NCI-H2107 (cell line): ENCODE results near the gene ACTL7A.

Experiments
- DNase-seq: peaks from one replicate; lab custom pipeline; 2025; lab: John Stamatoyannopoulos, UW

Gene ACTL7A

DNA sequence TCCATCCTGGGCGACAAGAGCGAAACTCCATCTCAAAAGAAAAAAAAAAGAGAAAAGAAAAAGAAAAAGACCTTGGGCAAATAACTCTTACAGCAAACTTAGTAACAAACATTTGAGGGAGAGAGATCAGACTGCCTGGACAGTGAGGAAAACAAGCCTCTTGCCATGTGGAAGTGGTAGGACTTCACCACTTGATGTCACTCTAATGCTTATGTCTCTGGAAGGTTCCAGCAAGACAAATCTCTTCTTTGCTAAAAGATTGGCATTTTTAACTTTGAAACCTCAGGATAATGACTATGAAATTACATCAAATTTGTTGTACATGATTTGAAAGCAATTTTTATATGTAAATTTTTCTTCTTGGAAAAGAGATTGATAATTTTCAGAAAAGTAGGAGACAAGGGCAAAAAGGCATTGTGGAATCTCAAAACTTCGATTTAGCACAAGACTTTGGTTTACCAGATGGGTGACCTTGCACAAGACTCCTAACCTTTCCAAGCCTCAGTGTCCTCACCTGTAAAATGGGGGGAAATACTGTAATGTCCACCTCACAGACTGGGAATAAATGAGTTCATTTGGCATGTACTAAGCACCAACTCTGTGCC is 11.7 kb upstream of the ACTL7A start:
- no peak for DNase-seq

DNA sequence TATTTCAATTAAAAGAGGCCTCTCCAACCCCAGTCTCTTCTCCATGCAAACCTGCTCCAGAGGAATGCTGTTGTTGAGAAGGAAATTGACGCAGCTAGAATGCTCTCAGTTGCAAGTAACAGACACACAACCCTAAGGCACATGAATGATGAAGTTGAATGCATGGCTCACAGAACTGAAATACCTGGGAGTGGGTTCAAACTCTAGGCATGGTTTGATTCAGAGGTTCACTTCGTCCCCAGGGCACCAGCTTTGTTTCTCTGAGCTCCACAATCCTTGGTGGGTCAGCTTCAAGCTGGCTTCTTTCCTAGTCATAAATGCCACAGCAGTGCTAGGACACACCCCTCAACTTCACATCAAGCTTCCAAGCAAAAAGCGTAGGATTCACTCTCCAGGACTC is 10.9 kb upstream of the ACTL7A start:
- no peak for DNase-seq

DNA sequence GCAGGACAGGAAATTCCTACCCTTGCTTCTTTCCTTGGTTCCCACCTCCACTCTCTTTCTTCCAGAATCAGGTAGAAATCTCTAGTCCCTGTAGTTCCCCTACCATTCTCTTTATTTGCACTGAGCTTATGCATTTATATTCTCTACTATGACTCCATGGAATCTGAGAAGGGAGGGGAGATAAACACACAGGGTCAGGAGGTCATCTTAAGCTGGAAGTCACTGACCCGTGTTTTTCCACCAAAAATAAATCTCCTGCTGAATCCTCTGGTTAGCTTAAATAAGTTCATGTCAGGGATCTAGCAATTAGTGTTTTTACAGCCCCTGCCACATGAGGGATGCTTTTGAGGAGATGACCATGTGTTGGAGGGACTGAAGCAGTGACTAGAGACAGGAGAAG is 10.0 kb upstream of the ACTL7A start:
- no peak for DNase-seq

DNA sequence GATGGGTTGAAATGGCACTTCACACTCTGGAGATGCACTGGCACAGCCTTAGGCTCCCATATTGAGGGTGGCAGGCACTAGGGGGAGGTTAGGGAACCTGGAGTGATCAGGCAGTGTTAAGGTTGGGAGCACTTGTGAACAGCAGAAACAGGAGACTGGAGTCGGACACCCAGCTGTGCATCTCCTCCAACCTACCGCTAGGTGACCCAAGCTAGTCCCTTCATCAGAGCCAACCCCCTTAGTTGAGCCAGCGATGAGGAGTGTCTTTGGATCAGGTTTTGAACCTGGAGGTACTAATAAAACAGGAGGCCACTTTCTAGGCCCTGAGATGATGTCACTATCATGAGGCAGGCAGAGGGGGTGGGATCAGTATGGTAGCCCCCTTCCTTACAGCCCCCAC is 8.0 kb upstream of the ACTL7A start:
- no peak for DNase-seq

DNA sequence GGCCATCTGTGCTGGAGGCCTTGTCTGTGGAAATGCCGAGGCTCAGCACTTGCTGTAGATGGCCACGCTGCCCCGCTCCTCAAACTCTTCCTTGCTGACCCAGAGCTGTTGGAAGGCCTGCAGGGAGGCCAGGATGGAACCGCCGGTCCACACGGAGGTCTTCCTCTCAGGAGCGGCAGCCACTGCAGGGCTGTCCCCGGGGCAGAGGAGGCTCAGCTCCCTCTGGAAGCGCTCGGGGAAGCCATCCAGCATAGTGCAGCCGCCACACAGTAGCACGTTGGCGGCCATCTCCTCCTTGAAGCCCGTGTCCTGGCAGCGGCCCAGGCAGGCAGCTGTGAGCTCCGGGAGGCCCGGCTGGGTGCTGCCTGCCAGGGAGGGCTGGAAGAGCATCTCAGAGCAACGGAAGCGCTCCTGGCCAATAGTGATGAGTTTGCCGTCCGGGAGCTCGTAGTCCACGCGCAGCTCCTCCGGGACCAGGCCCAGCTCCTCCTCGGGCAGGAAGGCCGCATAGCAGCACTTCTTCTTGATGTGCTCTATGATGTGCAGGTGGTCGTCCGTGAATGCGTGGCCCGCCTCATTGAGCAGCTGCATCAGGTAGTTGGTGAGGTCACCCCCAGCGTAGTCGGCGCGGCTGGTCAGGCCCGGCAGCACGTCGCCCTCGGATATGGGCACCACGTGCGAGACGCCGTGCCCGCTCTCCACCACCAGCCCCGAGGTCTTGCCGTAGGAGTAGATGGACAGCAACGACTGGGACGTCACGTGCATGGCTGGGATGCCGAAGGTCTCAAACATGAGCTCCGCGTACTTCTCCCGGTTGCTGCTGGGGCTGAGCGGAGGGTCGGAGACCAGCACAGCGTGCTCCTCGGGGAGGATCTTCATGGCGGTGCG is 7.2 kb upstream of the ACTL7A start:
- no peak for DNase-seq

DNA sequence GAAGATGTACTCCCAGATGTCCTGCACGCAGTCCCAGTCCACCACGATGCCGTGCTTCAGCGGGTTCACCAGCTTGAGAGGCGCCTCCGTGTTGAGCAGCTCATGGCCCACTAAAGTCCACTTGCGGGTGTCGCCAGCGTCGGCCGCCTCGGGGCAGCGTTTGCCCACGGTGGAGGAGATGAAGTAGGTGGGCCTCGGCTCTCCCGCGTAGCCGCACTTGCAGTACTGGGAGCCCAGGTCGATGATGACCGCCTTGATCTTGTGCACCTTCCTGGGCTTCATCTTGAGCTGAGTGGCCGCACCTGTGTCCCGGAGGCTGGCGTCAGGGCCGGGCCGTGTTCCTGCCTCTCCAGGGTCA is 6.6 kb upstream of the ACTL7A start:
- no peak for DNase-seq

DNA sequence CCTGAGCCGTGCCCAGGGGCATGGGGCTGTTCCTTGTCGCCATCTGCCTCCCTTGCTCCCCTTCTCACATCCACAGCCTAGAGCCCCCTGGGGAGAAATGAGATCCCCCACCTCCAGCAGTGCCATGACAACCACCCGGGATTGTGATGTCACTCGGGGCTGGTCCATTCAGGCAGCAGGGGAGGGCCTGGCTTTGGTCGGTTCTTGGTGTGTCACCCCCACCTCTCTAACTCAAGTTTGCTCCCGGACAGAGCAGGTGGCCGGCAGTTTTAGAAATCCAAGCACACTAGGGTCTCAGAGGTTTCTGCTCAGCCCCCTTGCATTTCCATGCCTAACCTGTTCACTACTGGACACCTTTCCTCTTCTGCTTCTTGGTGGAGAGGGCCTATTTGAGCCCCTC is 6.2 kb upstream of the ACTL7A start, which contains the start of gene ACTL7B:
ACTL7B (minus strand) TSS at position 99 of the 400 bp plus-strand sequence; CDS start at position 43, 56 bp downstream.
- no peak for DNase-seq

DNA sequence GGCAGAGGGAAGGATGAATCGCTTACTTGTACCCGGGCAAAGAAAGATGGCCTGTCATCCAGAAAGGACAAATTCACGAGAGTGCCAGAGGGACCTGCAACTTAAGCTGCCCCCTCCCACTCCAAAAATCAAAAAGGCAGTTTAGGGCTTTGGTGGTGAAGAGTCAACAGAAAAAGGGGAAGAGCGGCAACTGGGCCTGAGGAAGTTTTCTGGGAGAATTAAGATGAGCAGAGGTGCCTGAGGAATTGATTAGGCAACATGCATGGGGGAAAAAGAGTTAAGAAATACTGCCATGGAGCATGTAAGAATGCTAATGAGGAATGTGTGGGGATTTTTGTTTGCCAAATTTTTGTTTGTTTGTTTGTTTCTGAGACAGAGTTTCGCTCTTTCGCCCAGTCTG is 4.5 kb upstream of the ACTL7A start:
- DNase-seq, result no peak

DNA sequence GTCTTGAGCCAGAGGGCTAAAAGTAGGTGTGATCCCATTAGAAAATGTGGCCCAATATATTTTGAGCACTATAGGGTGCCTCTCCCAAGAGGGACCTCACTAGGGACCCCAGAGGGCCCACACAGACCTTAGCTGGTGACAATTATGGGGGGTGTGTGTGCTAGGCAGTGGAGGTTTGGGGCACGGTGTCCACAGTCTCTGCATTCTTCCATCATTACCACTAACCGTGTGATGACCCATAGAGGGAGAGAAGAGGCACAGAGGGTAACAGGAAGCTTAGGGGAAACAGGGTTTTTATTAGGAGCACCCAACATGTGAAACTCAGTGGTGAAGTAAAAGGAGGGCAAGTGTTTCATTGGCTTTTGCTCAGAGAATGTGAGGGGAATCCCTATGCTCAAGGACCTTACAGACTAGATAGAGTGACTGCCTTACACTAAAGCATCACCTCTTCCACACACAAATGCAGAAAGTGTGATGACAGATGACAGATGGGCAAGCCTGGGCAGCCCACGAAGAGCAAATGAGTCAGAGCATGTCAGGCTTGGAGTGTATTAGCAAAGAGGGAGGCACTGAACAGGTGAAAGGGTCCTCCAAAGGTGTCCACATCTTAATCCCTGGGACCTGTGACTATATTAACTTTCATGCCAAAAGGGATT is 2.5 kb upstream of the ACTL7A start:
- DNase-seq, result no peak

DNA sequence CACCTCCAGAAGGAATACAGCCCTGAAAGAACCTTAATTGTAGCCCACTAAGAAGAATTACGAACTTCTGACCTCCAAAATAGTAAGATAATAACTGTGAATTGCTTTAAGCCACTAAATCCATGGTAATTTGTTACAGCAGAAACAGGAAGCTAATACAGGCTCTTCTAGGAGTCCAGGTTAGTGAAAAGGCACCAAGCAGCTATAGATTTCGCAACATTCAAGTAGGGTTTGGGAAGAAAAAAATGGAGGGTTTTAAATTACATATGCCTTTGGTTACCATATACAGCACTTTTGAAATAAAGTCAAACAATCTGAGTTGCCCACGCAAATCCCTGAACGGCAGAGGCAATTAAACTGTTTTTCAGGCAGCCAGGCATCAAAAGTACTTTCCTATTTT is 1.7 kb upstream of the ACTL7A start:
- no peak for DNase-seq

DNA sequence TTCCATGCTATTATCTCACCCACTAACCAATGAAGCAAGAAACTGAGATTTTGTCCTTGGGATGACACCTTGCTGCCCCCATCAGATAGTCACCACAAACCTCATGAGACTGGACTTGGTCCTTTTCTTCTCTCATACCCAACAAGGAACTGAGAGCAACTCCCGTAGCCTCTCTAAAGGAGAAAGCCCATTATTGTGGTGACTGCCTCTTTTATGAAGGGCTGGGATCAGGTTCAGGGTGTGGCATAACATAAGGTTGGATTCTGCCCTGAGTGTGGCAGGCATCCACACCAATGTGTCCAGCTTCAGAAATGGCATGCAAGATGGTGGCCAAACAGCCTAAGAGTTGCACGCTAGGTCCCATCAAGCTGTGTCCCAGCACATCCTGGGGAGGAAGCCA is 1.3 kb upstream of the ACTL7A start:
- no peak for DNase-seq

DNA sequence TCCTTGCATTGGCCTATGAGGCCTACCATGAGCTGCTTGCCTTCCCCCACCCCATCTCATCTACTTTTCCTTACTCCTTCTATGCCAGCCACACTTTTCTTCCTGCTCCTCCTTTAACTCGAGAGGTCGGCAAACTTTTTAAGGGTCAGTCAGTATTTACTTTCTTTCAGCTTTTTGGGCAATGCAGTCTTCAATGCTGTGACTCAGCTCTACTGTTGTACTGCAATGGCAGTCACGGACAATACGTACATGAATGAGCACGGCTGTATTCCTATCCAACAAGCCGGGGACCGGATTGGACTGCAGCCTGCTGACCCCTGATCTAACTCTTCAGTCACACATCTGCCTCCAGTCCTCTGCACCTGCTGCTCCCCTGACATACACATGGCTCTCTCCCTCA is 602 bp upstream of the ACTL7A start:
- DNase-seq, result no peak

DNA sequence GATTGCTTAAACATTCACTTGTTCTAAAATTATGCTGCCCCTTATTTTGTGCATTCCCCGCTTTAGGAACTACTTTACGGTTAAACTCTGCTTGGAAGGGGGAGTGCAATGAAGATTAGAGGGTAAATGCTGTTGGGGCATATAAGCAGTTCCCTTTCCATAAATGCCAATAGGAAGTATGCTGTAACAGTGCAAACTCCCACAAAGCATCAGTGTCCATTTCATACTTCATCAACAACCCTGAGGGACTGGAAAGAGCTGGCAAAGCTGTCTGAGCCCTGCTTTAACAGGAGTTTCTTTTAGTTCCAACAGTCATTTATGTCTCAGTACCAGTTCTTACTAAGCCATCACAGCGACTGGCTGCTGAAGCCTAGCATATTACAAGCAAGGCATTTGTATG is 1.8 kb downstream of the ACTL7A start:
- DNase-seq, result no peak

DNA sequence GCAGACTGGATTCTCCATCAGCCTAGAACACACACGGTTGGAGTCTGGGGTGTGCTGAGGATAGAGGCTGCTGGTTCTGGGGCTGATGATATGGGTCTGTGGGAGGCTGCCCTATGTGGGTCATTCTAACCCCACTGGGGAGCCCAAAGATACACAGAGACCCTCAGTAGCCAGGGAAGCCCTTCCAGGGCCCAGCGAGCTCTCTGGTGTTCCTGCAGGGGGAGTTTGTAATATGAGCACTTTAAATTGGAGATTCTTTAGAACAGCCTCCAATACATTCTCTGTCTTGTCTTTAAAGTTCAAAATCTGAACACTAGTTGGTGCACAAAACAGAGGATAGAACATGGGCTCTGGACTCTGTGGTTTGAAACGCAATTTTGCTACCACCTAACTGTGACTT is 2.4 kb downstream of the ACTL7A start:
- DNase-seq, result no peak

DNA sequence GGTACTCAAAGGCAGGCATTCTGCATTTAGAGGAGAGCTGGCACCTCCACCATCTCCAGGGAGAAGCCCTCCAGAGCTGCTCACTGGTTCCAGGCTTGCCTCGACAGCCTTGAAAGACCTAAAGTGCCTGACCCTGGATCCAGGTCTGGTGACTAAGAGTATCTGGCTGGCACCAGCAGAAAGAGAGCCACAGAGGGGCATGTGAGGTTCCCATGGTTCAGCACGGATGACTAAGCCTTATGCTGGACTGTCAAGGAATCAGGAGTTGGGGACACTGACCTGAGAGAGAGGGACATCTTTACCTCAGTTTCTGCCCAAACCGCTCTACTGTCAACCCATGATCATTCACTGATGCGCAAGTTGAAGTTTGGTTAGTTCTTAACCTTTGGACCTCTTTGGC is 3.0 kb downstream of the ACTL7A start:
- no peak for DNase-seq

DNA sequence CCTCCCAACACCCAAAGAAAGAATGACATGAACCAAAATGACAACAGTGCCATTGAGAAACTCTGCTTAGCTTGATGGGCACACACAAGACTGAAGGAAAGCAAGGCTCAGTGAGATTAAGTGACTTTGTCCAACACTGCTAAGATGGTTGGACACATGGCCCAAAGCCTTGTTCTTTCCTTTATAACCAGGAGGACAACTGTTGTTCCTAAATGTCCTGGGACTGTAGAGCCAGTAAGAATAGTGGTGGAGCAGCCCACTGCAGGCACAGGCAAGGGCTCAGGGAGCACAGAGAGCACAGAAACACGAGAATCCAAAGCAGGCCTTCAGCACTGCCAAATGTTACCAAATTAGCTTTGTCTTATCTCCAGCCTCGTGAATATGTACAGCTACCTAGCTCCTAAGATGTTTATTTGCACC is 3.9 kb downstream of the ACTL7A start:
- no peak for DNase-seq

DNA sequence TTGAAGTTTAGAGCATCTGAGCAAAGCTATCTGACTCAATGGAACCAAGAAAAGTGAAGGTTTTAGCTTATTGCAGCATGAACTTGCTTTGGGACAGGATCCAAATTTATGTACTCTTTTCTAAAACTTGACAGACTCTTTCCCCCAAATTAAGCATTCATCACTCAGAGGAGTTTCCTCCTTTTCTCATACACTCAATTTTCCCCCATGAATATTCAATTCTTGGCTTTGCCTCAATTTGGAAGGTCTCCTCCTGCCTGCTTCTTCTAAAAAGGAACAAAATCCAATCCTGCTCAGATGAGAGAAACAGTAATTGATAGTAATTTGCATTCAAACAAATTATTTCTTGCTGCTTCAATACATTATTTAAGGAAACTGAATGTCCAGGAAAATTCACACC is 5.0 kb downstream of the ACTL7A start:
- DNase-seq, result no peak

DNA sequence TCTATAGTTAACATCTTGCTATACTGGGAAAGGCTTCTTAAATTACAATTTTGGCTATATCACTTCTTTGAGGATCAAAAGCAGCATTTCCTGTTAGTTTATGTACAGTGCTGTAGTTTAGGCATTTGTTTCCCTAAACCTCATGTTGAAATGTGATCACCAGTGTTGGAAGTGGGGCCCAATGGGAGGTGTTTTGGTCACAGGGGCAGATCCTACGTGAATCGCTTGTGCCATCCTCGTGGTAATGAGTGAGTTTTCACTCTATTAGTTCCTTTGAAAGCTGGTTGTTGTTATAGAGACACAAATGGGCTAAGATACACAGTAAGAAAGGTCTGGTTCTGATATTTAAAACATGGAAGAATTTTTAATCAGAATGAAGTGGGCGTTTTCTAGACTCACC is 5.8 kb downstream of the ACTL7A start:
- no peak for DNase-seq

DNA sequence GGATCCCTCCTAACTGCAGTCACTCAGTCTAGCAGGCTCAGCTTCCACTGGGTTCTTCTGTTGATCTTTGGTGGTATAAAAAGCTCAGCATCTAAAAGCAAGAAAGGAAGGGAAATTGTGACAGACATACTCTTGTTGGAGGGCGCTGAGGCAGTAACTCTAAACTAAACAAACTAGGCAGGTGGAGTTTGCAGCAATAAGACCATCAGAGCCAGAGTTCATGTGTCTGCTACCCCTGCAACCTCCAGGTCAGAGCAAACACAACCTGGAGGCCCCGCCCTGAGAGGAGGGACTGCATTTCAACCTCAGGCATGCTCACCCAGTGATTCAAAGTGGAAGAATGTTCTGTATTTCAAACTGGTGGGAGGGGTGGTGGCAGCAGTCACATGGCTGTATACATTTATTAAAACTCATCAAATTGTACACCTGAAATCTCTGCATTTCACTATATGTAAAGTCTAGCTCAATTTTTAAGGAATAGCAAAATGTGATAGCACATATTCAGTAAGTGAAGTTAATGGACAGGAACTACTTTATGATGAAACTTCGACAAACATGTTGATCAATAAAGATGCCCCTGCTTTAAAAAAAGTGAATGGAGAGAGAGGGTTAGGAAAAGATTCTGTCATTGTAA is 7.1 kb downstream of the ACTL7A start:
- no peak for DNase-seq

DNA sequence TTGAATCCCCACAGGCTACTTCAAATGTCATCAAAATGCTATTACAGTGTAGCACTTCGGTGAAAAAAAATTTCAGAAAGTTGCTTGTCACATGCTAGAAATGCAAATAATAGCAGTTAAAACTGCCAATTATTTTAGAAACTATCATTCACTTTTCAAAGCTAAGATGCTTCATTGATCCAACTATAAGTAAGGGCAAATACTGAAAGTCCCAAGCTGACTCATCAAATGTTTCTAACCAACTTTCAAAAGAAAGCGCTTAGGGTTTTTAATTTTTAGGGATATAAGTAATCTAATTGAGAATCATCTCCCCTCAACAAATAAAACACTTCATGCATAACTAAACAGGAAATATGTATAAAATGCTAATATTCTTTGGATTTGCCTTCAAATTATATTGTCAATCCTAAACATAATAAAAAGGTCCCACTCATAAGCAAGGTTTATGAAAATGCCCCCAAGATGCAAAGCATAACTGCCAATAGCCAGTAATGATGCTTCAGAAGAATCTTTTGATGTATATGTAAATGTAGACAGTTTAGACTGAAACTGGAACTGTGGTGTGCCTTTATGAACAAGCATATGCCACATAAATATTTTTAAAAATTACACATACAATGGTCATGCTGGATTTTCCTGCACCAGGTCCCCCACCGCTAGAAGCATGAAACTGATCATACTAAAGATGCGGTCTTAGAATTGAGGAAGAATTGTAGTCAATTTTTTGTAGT is 12.2 kb downstream of the ACTL7A start:
- DNase-seq, result no peak

DNA sequence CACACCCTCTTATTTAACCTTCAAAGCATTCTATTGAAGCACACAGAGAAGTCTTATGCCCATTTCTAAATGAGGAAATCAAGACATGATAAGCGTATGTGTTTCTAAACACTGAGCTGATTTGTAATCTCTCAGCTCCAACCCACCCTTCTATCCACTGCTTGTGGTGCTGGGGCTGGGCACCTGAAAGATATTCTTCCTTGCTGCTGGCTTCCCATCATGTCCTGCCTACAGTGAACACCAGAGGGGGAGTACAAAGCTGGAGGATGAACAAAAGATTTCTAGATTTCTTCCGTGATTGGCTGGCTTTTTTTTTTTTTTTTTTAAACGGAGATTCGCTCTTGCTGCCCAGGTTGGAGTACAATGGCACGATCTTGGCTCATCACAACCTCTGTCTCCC is 14.4 kb downstream of the ACTL7A start:
- no peak for DNase-seq

DNA sequence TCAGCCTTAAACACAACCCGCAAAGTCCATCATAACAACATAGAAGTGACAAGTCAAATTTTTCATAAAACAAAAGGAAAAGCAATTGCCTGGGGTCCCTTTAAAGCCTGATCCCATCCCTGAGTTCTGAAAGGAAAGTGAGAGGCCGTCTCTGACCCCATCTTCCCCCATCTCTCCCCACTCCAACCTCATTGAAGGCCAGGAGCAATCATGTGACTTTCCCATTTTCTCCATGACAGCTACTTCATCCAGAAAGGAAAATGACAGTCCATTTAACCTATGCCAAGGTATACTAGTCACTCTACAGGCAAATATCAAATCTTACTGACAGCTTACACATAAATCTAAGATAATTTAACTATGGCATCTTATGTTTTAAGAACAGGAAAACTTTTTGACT is 15.5 kb downstream of the ACTL7A start:
- DNase-seq, result no peak
